Stimulated activated CD8-positive, alpha-beta memory T cell treated with anti-CD3 and anti-CD28 coated beads, Interleukin-15, amount 100 ng/mL, for 48 hours (primary cell): ENCODE measurements around the gene TAF11L5.
"Not testable (repeated sequence)": the region's sequence is repeated elsewhere in the genome, so short reads cannot be mapped to it uniquely, and the experiment has no call there.

Source experiments
- DNase-seq, 2 donors: peaks; one replicate each; pipeline ENCODE4 v3.0.0-alpha.2; 2020; ENCODE audit warnings: low read depth in 2 of 2

The TAF11L5 gene

GRCh38 chr5:17524935-17525334 lies at the start of gene TAF11L5:
Gene TAF11L5, plus strand, starts transcription at chr5:17525235.
- not testable (repeated sequence) for DNase-seq

GRCh38 chr5:17477043-17477442 lies 48.0 kb upstream of the TAF11L5 start:
- no peak for DNase-seq

GRCh38 chr5:17477573-17478265 lies 47.3 kb upstream of the TAF11L5 start:
- DNase-seq = no peak

- DNase-seq = no peak
Measured at GRCh38 chr5:17481378-17481777, 43.7 kb upstream of the TAF11L5 start.

GRCh38 chr5:17482790-17483189 lies 42.2 kb upstream of the TAF11L5 start:
- DNase-seq = no peak

- not testable (repeated sequence) for DNase-seq
Measured at GRCh38 chr5:17486464-17487173, 38.4 kb upstream of the TAF11L5 start.

GRCh38 chr5:17487174-17487512 lies 37.9 kb upstream of the TAF11L5 start:
- no peak for DNase-seq

GRCh38 chr5:17491257-17491656 lies 33.8 kb upstream of the TAF11L5 start:
- DNase-seq = not testable (repeated sequence)

GRCh38 chr5:17492770-17493169 lies 32.3 kb upstream of the TAF11L5 start:
- no peak for DNase-seq

GRCh38 chr5:17497446-17497845 lies 27.6 kb upstream of the TAF11L5 start:
- DNase-seq = no peak

- DNase-seq = not testable (repeated sequence)
Measured at GRCh38 chr5:17497931-17498330, 27.1 kb upstream of the TAF11L5 start, which contains the start of gene TAF11L2. Gene TAF11L2, plus strand, starts transcription at chr5:17498231.

- no peak for DNase-seq
Measured at GRCh38 chr5:17511775-17512325, 13.2 kb upstream of the TAF11L5 start.

GRCh38 chr5:17517526-17517925 lies 7.5 kb upstream of the TAF11L5 start:
- not testable (repeated sequence) for DNase-seq

- DNase-seq = not testable (repeated sequence)
Measured at GRCh38 chr5:17518067-17518466, 7.0 kb upstream of the TAF11L5 start, which contains the start of gene TAF11L3. Gene TAF11L3, plus strand, starts transcription at chr5:17518367.

- not testable (repeated sequence) for DNase-seq
Measured at GRCh38 chr5:17519508-17519907, 5.5 kb upstream of the TAF11L5 start.

GRCh38 chr5:17521501-17521900 lies 3.5 kb upstream of the TAF11L5 start, which contains the start of gene TAF11L4:
Gene TAF11L4, plus strand, starts transcription at chr5:17521801.
- not testable (repeated sequence) for DNase-seq

GRCh38 chr5:17526504-17526903 lies 1.5 kb downstream of the TAF11L5 start:
- not testable (repeated sequence) for DNase-seq

- DNase-seq = not testable (repeated sequence)
Measured at GRCh38 chr5:17528369-17528768, 3.3 kb downstream of the TAF11L5 start, which contains the start of gene TAF11L6. Gene TAF11L6, plus strand, starts transcription at chr5:17528669.
